K562 (cell line): ENCODE results near the gene SNRPD2. TPM values are rescaled to one million over a fixed set of nuclear protein-coding genes. Genes with fewer than 3 reads are reported as not detected.
A peak's percentile ranks its signal among the peaks of the same experiment; 100 is the strongest.

Experiments used
- ATAC-seq: fragments of 200-7000 bp; cut with Tn5 transposase; 3 replicates; pipeline ENCODE4 v1.9.1; 2020; ENCODE audit warnings: moderate library complexity
- BruUV-seq: library from RNA; stranded (reverse); fragments of 400-500 nt; replicated peaks from 2 replicates; lab custom pipeline; 2021; lab: Mats Ljungman, UMichigan
- CTCF ChIA-PET: fragments of 300-600 bp; formaldehyde crosslinking; extraction: SDS; loops from one replicate; lab custom pipeline; 2021; ENCODE audit warnings: low intra/inter-chr PET ratio; lab: Yijun Ruan, JAX
- POLR2A ChIA-PET: fragments of 300-600, 350-650 bp; sonication (Branson Sonifier 250); formaldehyde crosslinking; extraction: SDS; loops from one replicate; lab custom pipeline; 2021; ENCODE audit warnings: antibody characterized with exemption, inconsistent platforms; lab: Yijun Ruan, JAX
- DNase-seq, 4 experiments: peaks; one replicate each; pipeline versions ENCODE4 v3.0.0 to v3.0.0-alpha.2; 2011 to 2018; ENCODE audit warnings: low spot score in 3 of 4, mixed read lengths in 3 of 4; ENCODE audit errors: extremely low read depth in 1 of 4
- FAIRE-seq: peaks from 2 replicates; lab custom pipeline; 2011; peaks lifted over from hg19 to GRCh38; lab: Jason Lieb, UNC
- H2AFZ ChIP-seq: 2 replicates; pipeline ENCODE4 v1.6.0; 2011; ENCODE audit warnings: low read depth, low read length, control low read depth, inconsistent platforms
- H3K27ac ChIP-seq: fragments of 200-600 bp; 3 replicates; pipeline ENCODE4 v1.8.0; 2011; ENCODE audit warnings: low read depth, mild to moderate bottlenecking, control low read depth, inconsistent platforms, low read length, moderate library complexity, mixed read lengths; ENCODE audit errors: extremely low read depth
- H3K27me3 ChIP-seq, 2 experiments: fragments of 300-600 bp in 1 of 2; 2 replicates in 1 of 2; 3 replicates in 1 of 2; pipeline versions ENCODE4 v1.6.0 to v1.8.0; 2011; ENCODE audit warnings: inconsistent platforms in 2 of 2, low read length in 2 of 2, mild to moderate bottlenecking in 1 of 2, mixed read lengths in 1 of 2, moderate library complexity in 1 of 2; ENCODE audit not compliant: control insufficient read depth in 2 of 2, insufficient read depth in 2 of 2
- H3K36me3 ChIP-seq: fragments of 300-600 bp; 3 replicates; pipeline ENCODE4 v1.8.0; 2011; ENCODE audit warnings: mild to moderate bottlenecking, low read length, inconsistent platforms; ENCODE audit not compliant: control insufficient read depth, insufficient read depth
- H3K4me1 ChIP-seq, 2 experiments: fragments of 200-600 bp in 1 of 2; replicated peaks in 1 of 2; 2 replicates in 1 of 2; 3 replicates in 1 of 2; pipeline versions ENCODE4 v1.5.1 to v1.8.0; 2011; ENCODE audit warnings: inconsistent platforms in 2 of 2, low read length in 2 of 2, mild to moderate bottlenecking in 1 of 2, mixed read lengths in 1 of 2, moderate library complexity in 1 of 2; ENCODE audit not compliant: control insufficient read depth in 2 of 2, insufficient read depth in 2 of 2
- H3K4me2 ChIP-seq: 2 replicates; pipeline ENCODE4 v1.6.1; 2011; ENCODE audit warnings: low read length, control low read depth, inconsistent platforms, mixed read lengths; ENCODE audit not compliant: insufficient read depth
- H3K4me3 ChIP-seq: fragments of 200-600 bp; sonication (generic), shearing (Covaris generic); 2 replicates; pipeline ENCODE4 v1.5.1; 2016; ENCODE audit warnings: control low read depth, inconsistent platforms
- H3K79me2 ChIP-seq: fragments of 200-600 bp; 3 replicates; pipeline ENCODE4 v1.8.0; 2011; ENCODE audit warnings: low read length, inconsistent platforms; ENCODE audit not compliant: control insufficient read depth, insufficient read depth
- H3K9ac ChIP-seq, 2 experiments: 2 replicates each; pipeline versions ENCODE4 v1.6.0 to v1.6.1; 2011; ENCODE audit warnings: low read depth in 2 of 2, low read length in 2 of 2, control low read depth in 1 of 2, inconsistent platforms in 1 of 2, mild to moderate bottlenecking in 1 of 2, mixed read lengths in 1 of 2; ENCODE audit not compliant: insufficient read depth in 1 of 2
- H3K9me1 ChIP-seq: one replicate; pipeline ENCODE4 v1.6.0; 2011; ENCODE audit warnings: inconsistent platforms, mild to moderate bottlenecking, low read length, moderate library complexity; ENCODE audit not compliant: control insufficient read depth, insufficient read depth
- H3K9me3 ChIP-seq: replicated peaks from 2 replicates; pipeline ENCODE4 v1.5.1; 2011; ENCODE audit warnings: low read depth, low read length, inconsistent platforms; ENCODE audit not compliant: control insufficient read depth, insufficient read depth
- H4K20me1 ChIP-seq: replicated peaks from 2 replicates; pipeline ENCODE4 v1.6.1; 2011; ENCODE audit warnings: low read length, inconsistent platforms, mixed read lengths; ENCODE audit not compliant: control insufficient read depth, insufficient read depth
- BRD4 ChIP-seq: fragments of 200-600 bp; sonication (generic); IDR thresholded peaks from 2 replicates; pipeline ENCODE4 v1.6.1; 2017; ENCODE audit warnings: inconsistent platforms
- CBX3 ChIP-seq, 2 experiments: IDR thresholded peaks; 1 replicate in 1 of 2; 2 replicates in 1 of 2; pipeline ENCODE4 v1.6.1; 2012; ENCODE audit warnings: inconsistent platforms in 2 of 2, low read length in 2 of 2, borderline replicate concordance in 1 of 2, control low read depth in 1 of 2
- HLTF ChIP-seq: fragments of 450-650 bp; IDR thresholded peaks from 2 replicates; pipeline ENCODE4 v1.6.1; 2016
- KDM5B ChIP-seq: fragments of 200-600 bp; sonication (generic); IDR thresholded peaks from 2 replicates; pipeline ENCODE4 v1.6.1; 2012; ENCODE audit warnings: low read depth, mild to moderate bottlenecking, moderate library complexity, low read length, control low read depth, inconsistent platforms; ENCODE audit not compliant: insufficient replicate concordance
- NRF1 ChIP-seq, 2 experiments: fragments of 450-650 bp; IDR thresholded peaks in 1 of 2; conservative IDR thresholded peaks in 1 of 2; 2 replicates each; pipeline ENCODE4 v1.6.1; 2014; ENCODE audit warnings: mild to moderate bottlenecking in 2 of 2
- POLR2AphosphoS5 ChIP-seq: IDR thresholded peaks from 2 replicates; pipeline ENCODE4 v1.6.1; 2011; ENCODE audit warnings: mild to moderate bottlenecking, low read depth, low read length, moderate library complexity; ENCODE audit not compliant: control insufficient read depth, insufficient read depth
- SIN3B ChIP-seq: fragments of 450-650 bp; IDR thresholded peaks from 2 replicates; pipeline ENCODE4 v1.6.1; 2017; ENCODE audit warnings: low read depth, mild to moderate bottlenecking, moderate library complexity
- SMARCA5 ChIP-seq: fragments of 450-650 bp; IDR thresholded peaks from 2 replicates; pipeline ENCODE4 v1.6.1; 2016
- SRF ChIP-seq, 2 experiments: fragments of 250-450, 450-650 bp in 1 of 2; sonication (Bioruptor Pico) in 1 of 2; sonication (generic) in 1 of 2; formaldehyde crosslinking; IDR thresholded peaks; 2 replicates each; pipeline versions ENCODE4 v1.5.0 to v1.5.1; 2020 to 2022; ENCODE audit warnings: mild to moderate bottlenecking in 1 of 2, missing genetic modification reagents in 1 of 2
- TAF7 ChIP-seq: fragments of 450-650 bp; IDR thresholded peaks from 2 replicates; pipeline ENCODE4 v1.6.1; 2016; ENCODE audit warnings: missing genetic modification characterization, missing compliant biosample characterization
- ZFPM2 ChIP-seq: fragments of 250-450 bp; sonication (Bioruptor Pico); IDR thresholded peaks from 2 replicates; pipeline ENCODE4 v1.5.1; 2022; ENCODE audit warnings: mild to moderate bottlenecking
- ZNF584 ChIP-seq: fragments of 200-800 bp; sonication (Bioruptor generic); IDR thresholded peaks from 2 replicates; pipeline ENCODE4 v1.6.1; 2016; ENCODE audit warnings: low read depth, mild to moderate bottlenecking, missing genetic modification characterization, missing compliant biosample characterization
- WGBS: fragments of 100-300 bp; shearing (Covaris generic); methylation state at CpG from one replicate; pipeline ENCODE4 v1.1.6; 2016; ENCODE audit warnings: low coverage, mixed read lengths; ENCODE audit not compliant: insufficient coverage; ENCODE audit errors: missing lambda C conversion rate; 5-methylcytosine and 5-hydroxymethylcytosine counted together
- in situ Hi-C: fragments of 300-500 bp; cut with MboI; formaldehyde crosslinking; loops from 4 replicates; pipeline ENCODE4 v1.15.0; 2018; ENCODE audit warnings: inconsistent platforms, mixed read lengths
- intact Hi-C: fragments of 100-400 bp; cut with micrococcal nuclease; formaldehyde crosslinking; loops from 2 replicates; pipeline ENCODE4 v1.14.2; 2022
- polyA plus RNA-seq, 8 experiments: library from polyadenylated mRNA; depleted of rRNA in 4 of 8; stranded (reverse) in 5 of 8; unstranded in 3 of 8; fragments of >200 nt; fragmentation: Nextera tagmentation in 2 of 8; fragmentation: Illumina TruSeq in 1 of 8; extraction: Ambion mirVana in 2 of 8; extraction: Trizol in 1 of 8; gene quantifications; 2 replicates each; pipeline versions ENCODE4 v1.2.1 to v1.2.3, GENCODE V29; 2011 to 2014; ENCODE audit warnings: inconsistent platforms in 1 of 8, missing spikeins in 1 of 8
- total RNA-seq, 7 experiments: library from RNA; depleted of rRNA in 6 of 7; stranded (reverse); fragments of >200 nt in 6 of 7; fragmentation: Illumina TruSeq in 2 of 7; extraction: Trizol in 2 of 7; gene quantifications; 2 replicates each; pipeline versions ENCODE4 v1.2.1 to v1.2.3, GENCODE V29; 2011 to 2021; ENCODE audit warnings: low replicate concordance in 1 of 7
- TF ChIP-seq, protein P1 (sequence below): fragments of 450-650 bp; IDR thresholded peaks from 2 replicates; pipeline ENCODE4 v1.6.1; 2016; ENCODE audit warnings: low read depth

The SNRPD2 gene
- total and polyA plus RNA-seq, 9 of the 15 experiments (the other 6 are each of a cell fraction or from before 2014, with no cell fraction given), result 728 to 4,411 (median 1,029) TPM

- Histone ChIP-seq H4K20me1 (no peaks in the 10 kb centered on the region), H3K4me1 (peaks cover 22 to 30% of the 10 kb centered on the region in 2 experiments), H3K27me3 (no peaks in the 10 kb centered on the region), H2AFZ (peak overlapping the region; percentile 73), H3K4me3 (peak overlapping the region; percentile 63), H3K9me3 (no peaks in the 10 kb centered on the region), H3K79me2 (peaks cover 71% of the 10 kb centered on the region), H3K27ac (peak overlapping the region; percentile 96), H3K36me3 (peaks cover 41% of the 10 kb centered on the region; the same call in 2 of the 3 replicates), H3K9me1 (no peaks in the 10 kb centered on the region), H3K4me2 (peak overlapping the region; percentile 99), H3K9ac (peak overlapping the region; percentile 93 to 99)
- ATAC-seq, result peak; percentile 98
- WGBS, result 2% methylated on average over 48 of the region's 51 CpGs
- POLR2A ChIA-PET, result interaction anchor here (0.6 to 5.9 kb wide), 24 partner anchors 9 to 1103 kb away, joined by 3 to 46 read pairs (median 4); partner anchors contain the start of genes FBXO46, GIPR, MEIOSIN and QPCTL
- DNase-seq, result peak; percentile 97 to 99 (median 98)
- in situ Hi-C loops, result no loop called here
- CTCF ChIA-PET, result interaction anchor here (0.6 to 0.7 kb wide), 2 partner anchors 24 to 192 kb away, joined by 3 to 4 read pairs; no protein-coding TSS in a partner anchor
- peak; percentile 100 for FAIRE-seq
- intact Hi-C loops, result loop anchor here (1.0 kb wide), 1 partner anchor 53 kb away; no protein-coding TSS in a partner anchor
- no TSS peak for BruUV-seq
- TF ChIP-seq ZFPM2, result no peak
- TF ChIP-seq ZNF584 (CRISPR knock-in tag), result peak; percentile 95
- TF ChIP-seq KDM5B, result peak; percentile 20
- TF ChIP-seq NRF1 (conservative IDR thresholded peaks at IDR 0.05 in 1 of 2, IDR thresholded peaks at IDR 0.05 in 1 of 2), result peak; percentile 99
- peak; percentile 59; the same call in 1 of the 2 replicates for TF ChIP-seq POLR2AphosphoS5
- TF ChIP-seq HLTF, result no peak
- TF ChIP-seq CBX3 (IDR thresholded peaks at IDR 0.05; ENCODE audit: borderline replicate concordance in 1 of 2, low read length in 2 of 2), result 0 out of 3 replicates have a peak, but pooled peaks of 1 of the 2 experiments have one; percentile 20
- TF ChIP-seq, protein P1, sequence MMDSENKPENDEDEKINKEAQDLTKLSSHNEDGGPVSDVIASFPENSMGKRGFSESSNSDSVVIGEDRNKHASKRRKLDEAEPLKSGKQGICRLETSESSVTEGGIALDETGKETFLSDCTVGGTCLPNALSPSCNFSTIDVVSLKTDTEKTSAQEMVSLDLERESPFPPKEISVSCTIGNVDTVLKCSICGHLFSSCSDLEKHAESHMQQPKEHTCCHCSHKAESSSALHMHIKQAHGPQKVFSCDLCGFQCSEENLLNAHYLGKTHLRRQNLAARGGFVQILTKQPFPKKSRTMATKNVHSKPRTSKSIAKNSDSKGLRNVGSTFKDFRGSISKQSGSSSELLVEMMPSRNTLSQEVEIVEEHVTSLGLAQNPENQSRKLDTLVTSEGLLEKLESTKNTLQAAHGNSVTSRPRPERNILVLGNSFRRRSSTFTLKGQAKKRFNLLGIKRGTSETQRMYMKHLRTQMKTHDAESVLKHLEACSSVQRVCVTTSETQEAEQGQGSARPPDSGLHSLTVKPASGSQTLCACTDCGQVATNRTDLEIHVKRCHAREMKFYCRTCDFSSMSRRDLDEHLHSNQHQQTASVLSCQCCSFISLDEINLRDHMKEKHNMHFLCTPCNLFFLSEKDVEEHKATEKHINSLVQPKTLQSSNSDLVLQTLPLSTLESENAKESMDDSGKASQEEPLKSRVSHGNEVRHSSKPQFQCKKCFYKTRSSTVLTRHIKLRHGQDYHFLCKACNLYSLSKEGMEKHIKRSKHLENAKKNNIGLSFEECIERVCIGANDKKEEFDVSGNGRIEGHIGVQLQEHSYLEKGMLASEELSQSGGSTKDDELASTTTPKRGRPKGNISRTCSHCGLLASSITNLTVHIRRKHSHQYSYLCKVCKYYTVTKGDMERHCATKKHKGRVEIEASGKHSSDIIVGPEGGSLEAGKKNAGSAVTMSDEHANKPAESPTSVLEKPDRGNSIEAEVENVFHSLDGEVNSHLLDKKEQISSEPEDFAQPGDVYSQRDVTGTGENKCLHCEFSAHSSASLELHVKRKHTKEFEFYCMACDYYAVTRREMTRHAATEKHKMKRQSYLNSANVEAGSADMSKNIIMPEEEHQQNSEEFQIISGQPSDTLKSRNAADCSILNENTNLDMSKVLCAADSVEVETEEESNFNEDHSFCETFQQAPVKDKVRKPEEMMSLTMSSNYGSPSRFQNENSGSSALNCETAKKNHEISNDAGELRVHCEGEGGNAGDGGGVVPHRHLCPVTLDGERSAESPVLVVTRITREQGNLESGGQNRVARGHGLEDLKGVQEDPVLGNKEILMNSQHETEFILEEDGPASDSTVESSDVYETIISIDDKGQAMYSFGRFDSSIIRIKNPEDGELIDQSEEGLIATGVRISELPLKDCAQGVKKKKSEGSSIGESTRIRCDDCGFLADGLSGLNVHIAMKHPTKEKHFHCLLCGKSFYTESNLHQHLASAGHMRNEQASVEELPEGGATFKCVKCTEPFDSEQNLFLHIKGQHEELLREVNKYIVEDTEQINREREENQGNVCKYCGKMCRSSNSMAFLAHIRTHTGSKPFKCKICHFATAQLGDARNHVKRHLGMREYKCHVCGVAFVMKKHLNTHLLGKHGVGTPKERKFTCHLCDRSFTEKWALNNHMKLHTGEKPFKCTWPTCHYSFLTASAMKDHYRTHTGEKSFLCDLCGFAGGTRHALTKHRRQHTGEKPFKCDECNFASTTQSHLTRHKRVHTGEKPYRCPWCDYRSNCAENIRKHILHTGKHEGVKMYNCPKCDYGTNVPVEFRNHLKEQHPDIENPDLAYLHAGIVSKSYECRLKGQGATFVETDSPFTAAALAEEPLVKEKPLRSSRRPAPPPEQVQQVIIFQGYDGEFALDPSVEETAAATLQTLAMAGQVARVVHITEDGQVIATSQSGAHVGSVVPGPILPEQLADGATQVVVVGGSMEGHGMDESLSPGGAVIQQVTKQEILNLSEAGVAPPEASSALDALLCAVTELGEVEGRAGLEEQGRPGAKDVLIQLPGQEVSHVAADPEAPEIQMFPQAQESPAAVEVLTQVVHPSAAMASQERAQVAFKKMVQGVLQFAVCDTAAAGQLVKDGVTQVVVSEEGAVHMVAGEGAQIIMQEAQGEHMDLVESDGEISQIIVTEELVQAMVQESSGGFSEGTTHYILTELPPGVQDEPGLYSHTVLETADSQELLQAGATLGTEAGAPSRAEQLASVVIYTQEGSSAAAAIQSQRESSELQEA, result no peak
- no peak for TF ChIP-seq SMARCA5
- no peak for TF ChIP-seq BRD4
- no peak; the same call in 1 of the 2 replicates for TF ChIP-seq SIN3B
- peak; percentile 34; the same call in 1 of the 2 replicates for TF ChIP-seq TAF7
- TF ChIP-seq SRF (CRISPR knock-in tag; IDR thresholded peaks at IDR 0.05), result peak; percentile 100
These were observed 25.6 kb upstream of the SNRPD2 start for GRCh38 chr19:45717131-45717982.
